ENCODE results near the gene COG2.

- no peak for TF ChIP-seq POU2F2 (IDR thresholded peaks at IDR 0.05; ENCODE audit: low read depth, low read length)
- no peak for TF ChIP-seq POLR2AphosphoS5 (IDR thresholded peaks at IDR 0.05; ENCODE audit: low read depth, low read length)
- TF ChIP-seq TAF1 (IDR thresholded peaks at IDR 0.05; ENCODE audit: low read depth, low read length), result no peak
- no peak for TF ChIP-seq POLR2A (IDR thresholded peaks at IDR 0.05; ENCODE audit: low read depth, low read length)
- no peak for TF ChIP-seq PAX5 (IDR thresholded peaks at IDR 0.05; ENCODE audit: insufficient read depth, low read length, severe bottlenecking)
Measured at GRCh38 chr1:230609208-230609607, 33.1 kb upstream of the COG2 start.

Data from GM12891 (cell line).